Keratinocyte (primary cell): ENCODE measurements around the gene SHE. TPM values are rescaled to one million over a fixed set of nuclear protein-coding genes. Genes with fewer than 3 reads are reported as not detected.

ENCODE experiments used
- DNase-seq: peaks from one replicate; pipeline ENCODE4 v3.0.0-alpha.2; 2011; ENCODE audit warnings: low read depth, missing footprints, low spot score
- FAIRE-seq: peaks from 2 replicates; lab custom pipeline; 2011; peaks lifted over from hg19 to GRCh38; lab: Jason Lieb, UNC
- H2AFZ ChIP-seq: 2 replicates; pipeline ENCODE4 v1.6.0; 2012; ENCODE audit warnings: low read length, control low read depth, inconsistent platforms; ENCODE audit not compliant: control insufficient read depth
- H3K27ac ChIP-seq: 2 replicates; pipeline ENCODE4 v1.5.1; 2011; ENCODE audit warnings: low read length; ENCODE audit not compliant: control insufficient read depth, insufficient read depth
- H3K27me3 ChIP-seq: 3 replicates; pipeline ENCODE4 v1.6.0; 2011; ENCODE audit warnings: low read length; ENCODE audit not compliant: control insufficient read depth, insufficient read depth; ENCODE audit errors: extremely low read depth
- H3K36me3 ChIP-seq, 2 experiments: 2 replicates in 1 of 2; 3 replicates in 1 of 2; pipeline ENCODE4 v1.5.1; 2011; ENCODE audit warnings: low read length in 2 of 2, mild to moderate bottlenecking in 1 of 2; ENCODE audit not compliant: control insufficient read depth in 2 of 2, insufficient read depth in 2 of 2; ENCODE audit errors: extremely low read depth in 1 of 2
- H3K4me1 ChIP-seq: 3 replicates; pipeline ENCODE4 v1.5.1; 2011; ENCODE audit warnings: low read length; ENCODE audit not compliant: control insufficient read depth, insufficient read depth; ENCODE audit errors: extremely low read depth
- H3K4me2 ChIP-seq: 3 replicates; pipeline ENCODE4 v1.6.0; 2011; ENCODE audit warnings: low read depth, low read length; ENCODE audit not compliant: control insufficient read depth, insufficient read depth; ENCODE audit errors: extremely low read depth
- H3K4me3 ChIP-seq, 3 experiments: fragments of 200-600 bp in 1 of 3; sonication (generic) in 1 of 3; 2 replicates in 2 of 3; 3 replicates in 1 of 3; pipeline ENCODE4 v1.5.1; 2011 to 2016; ENCODE audit warnings: low read length in 3 of 3, mild to moderate bottlenecking in 3 of 3, control low read depth in 2 of 3, inconsistent platforms in 1 of 3, low read depth in 1 of 3, mixed read lengths in 1 of 3, mixed run types in 1 of 3, moderate library complexity in 1 of 3; ENCODE audit not compliant: control insufficient read depth in 2 of 3, insufficient read depth in 2 of 3; ENCODE audit errors: extremely low read depth in 1 of 3
- H3K79me2 ChIP-seq: 2 replicates; pipeline ENCODE4 v1.6.0; 2012; ENCODE audit warnings: low read length; ENCODE audit not compliant: control insufficient read depth, insufficient read depth
- H3K9ac ChIP-seq: 3 replicates; pipeline ENCODE4 v1.6.0; 2011; ENCODE audit warnings: low read length; ENCODE audit not compliant: control insufficient read depth, insufficient read depth; ENCODE audit errors: extremely low read depth
- H3K9me1 ChIP-seq: 3 replicates; pipeline ENCODE4 v1.6.0; 2011; ENCODE audit warnings: low read length; ENCODE audit not compliant: control insufficient read depth, insufficient read depth; ENCODE audit errors: extremely low read depth
- H3K9me3 ChIP-seq: 2 replicates; pipeline ENCODE4 v1.5.1; 2012; ENCODE audit warnings: low read depth, low read length; ENCODE audit not compliant: control insufficient read depth
- H4K20me1 ChIP-seq: 3 replicates; pipeline ENCODE4 v1.6.0; 2011; ENCODE audit warnings: low read length; ENCODE audit not compliant: control insufficient read depth, insufficient read depth; ENCODE audit errors: extremely low read depth
- EZH2 ChIP-seq: IDR thresholded peaks from one replicate; pipeline ENCODE4 v1.6.1; 2012; ENCODE audit warnings: inconsistent platforms, mild to moderate bottlenecking, low read length, moderate library complexity
- dilution Hi-C: fragments of 300-500 bp; cut with MboI; formaldehyde crosslinking; loops from one replicate; pipeline ENCODE4 v1.7.0; 2020; ENCODE audit warnings: low sequenced_read_pairs; ENCODE audit not compliant: extremely low pct_ligation_motif_present
- polyA plus RNA-seq, 5 experiments: library from polyadenylated mRNA; depleted of rRNA in 3 of 5; stranded (reverse) in 3 of 5; stranded (forward) in 1 of 5; unstranded in 1 of 5; fragments of >200 nt; gene quantifications; 1 replicate in 1 of 5; 2 replicates in 3 of 5; 3 replicates in 1 of 5; pipeline versions ENCODE4 v1.2.1 to v1.2.3, GENCODE V29; 2011 to 2012; ENCODE audit warnings: missing spikeins in 2 of 5, low read depth in 1 of 5, low replicate concordance in 1 of 5
- TF ChIP-seq, protein P1 (sequence below), 3 experiments: IDR thresholded peaks in 1 of 3; conservative IDR thresholded peaks in 1 of 3; optimal IDR thresholded peaks in 1 of 3; 2 replicates in 2 of 3; 3 replicates in 1 of 3; pipeline versions ENCODE3 to v1.5.1; 2011; ENCODE audit warnings: low read length in 3 of 3, mild to moderate bottlenecking in 3 of 3, moderate library complexity in 2 of 3, control low read depth in 1 of 3, inconsistent platforms in 1 of 3; ENCODE audit not compliant: insufficient read depth in 2 of 3; ENCODE audit errors: extremely low read depth in 1 of 3

The SHE gene
- polyA plus RNA-seq, 1 donor (not counting 4 experiments of a cell fraction or from before 2014, with no cell fraction given), result 0.01 TPM

DNA sequence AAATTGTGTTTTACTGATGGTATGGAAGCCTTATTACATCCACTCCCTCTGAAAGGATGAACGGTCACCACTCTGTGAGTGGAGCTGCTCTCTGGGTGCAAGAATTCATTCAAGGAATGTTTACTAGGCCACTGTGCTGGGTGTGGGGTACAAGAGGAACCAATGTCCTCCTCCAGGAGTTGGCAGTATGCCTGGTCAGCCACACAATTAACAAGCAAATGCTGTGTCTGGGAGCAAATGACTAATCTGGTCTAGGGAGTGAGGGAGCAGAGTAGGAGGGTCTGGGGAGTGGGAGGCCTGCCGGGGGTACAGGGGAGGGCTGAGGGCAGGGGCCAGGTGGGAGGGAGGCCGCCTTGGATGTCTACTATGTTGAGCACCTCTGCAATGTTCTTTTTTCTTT lies 27.4 kb downstream of the SHE start:
- Histone ChIP-seq H3K4me2 (no peak overlapping the region), H4K20me1 (no peaks in the 10 kb centered on the region), H3K9me3 (no peaks in the 10 kb centered on the region), H3K36me3 (no peaks in the 10 kb centered on the region), H2AFZ (no peak overlapping the region), H3K27me3 (no peaks in the 10 kb centered on the region), H3K27ac (no peak overlapping the region), H3K4me3 (no peak overlapping the region), H3K4me1 (peaks cover 16% of the 10 kb centered on the region), H3K9ac (no peak overlapping the region), H3K9me1 (no peaks in the 10 kb centered on the region), H3K79me2 (no peaks in the 10 kb centered on the region)
- DNase-seq, result no peak
- dilution Hi-C loops, result no loop called here
- no peak for FAIRE-seq
- TF ChIP-seq EZH2, result no peak
- TF ChIP-seq, protein P1, sequence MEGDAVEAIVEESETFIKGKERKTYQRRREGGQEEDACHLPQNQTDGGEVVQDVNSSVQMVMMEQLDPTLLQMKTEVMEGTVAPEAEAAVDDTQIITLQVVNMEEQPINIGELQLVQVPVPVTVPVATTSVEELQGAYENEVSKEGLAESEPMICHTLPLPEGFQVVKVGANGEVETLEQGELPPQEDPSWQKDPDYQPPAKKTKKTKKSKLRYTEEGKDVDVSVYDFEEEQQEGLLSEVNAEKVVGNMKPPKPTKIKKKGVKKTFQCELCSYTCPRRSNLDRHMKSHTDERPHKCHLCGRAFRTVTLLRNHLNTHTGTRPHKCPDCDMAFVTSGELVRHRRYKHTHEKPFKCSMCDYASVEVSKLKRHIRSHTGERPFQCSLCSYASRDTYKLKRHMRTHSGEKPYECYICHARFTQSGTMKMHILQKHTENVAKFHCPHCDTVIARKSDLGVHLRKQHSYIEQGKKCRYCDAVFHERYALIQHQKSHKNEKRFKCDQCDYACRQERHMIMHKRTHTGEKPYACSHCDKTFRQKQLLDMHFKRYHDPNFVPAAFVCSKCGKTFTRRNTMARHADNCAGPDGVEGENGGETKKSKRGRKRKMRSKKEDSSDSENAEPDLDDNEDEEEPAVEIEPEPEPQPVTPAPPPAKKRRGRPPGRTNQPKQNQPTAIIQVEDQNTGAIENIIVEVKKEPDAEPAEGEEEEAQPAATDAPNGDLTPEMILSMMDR (optimal IDR thresholded peaks at IDR 0.05 in 1 of 3, IDR thresholded peaks at IDR 0.05 in 1 of 3, conservative IDR thresholded peaks at IDR 0.05 in 1 of 3; ENCODE audit: extremely low read depth in 1 of 3, insufficient read depth in 2 of 3, low read length in 3 of 3), result no peak

DNA sequence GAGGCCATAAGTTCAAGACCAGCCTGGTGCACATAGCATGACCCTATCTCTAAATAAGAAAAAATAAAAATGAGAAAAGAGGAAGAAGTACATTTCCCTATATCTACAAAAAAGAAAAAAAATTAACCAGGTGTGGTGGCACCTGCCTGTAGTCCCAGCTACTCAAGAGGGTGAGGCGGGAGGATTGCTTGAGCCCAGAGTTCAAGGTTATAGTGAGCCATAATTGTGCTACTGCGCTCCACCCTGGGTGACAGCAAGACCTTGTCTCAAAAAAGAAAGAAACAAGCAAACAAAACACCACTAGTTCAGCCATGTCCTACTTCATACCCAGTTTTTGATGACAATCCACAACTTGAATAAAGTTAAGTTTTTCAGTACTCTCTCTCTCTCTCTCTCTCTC lies 30.9 kb downstream of the SHE start:
- Histone ChIP-seq H3K27me3 (no peaks in the 10 kb centered on the region), H3K4me1 (peaks cover 6% of the 10 kb centered on the region), H3K27ac (no peak overlapping the region), H3K4me3 (no peak overlapping the region), H2AFZ (no peak overlapping the region), H3K79me2 (no peaks in the 10 kb centered on the region), H3K4me2 (no peak overlapping the region), H3K9me3 (no peaks in the 10 kb centered on the region), H3K9ac (no peak overlapping the region), H3K36me3 (no peaks in the 10 kb centered on the region), H4K20me1 (no peaks in the 10 kb centered on the region), H3K9me1 (no peaks in the 10 kb centered on the region)
- dilution Hi-C loops, result no loop called here
- TF ChIP-seq EZH2, result no peak
- TF ChIP-seq, protein P1 (optimal IDR thresholded peaks at IDR 0.05 in 1 of 3, IDR thresholded peaks at IDR 0.05 in 1 of 3, conservative IDR thresholded peaks at IDR 0.05 in 1 of 3; ENCODE audit: extremely low read depth in 1 of 3, insufficient read depth in 2 of 3, low read length in 3 of 3), result no peak
- FAIRE-seq (no peak), DNase-seq (no peak)
